NAMALWA (cell line): ENCODE data around the gene GET4.
"Not testable (repeated sequence)": the region's sequence is repeated elsewhere in the genome, so short reads cannot be mapped to it uniquely, and the experiment has no call there.

Source experiments
- DNase-seq: peaks from one replicate; pipeline ENCODE4 v3.0.0-alpha.2; 2015; ENCODE audit warnings: low spot score

GET4 gene

DNA sequence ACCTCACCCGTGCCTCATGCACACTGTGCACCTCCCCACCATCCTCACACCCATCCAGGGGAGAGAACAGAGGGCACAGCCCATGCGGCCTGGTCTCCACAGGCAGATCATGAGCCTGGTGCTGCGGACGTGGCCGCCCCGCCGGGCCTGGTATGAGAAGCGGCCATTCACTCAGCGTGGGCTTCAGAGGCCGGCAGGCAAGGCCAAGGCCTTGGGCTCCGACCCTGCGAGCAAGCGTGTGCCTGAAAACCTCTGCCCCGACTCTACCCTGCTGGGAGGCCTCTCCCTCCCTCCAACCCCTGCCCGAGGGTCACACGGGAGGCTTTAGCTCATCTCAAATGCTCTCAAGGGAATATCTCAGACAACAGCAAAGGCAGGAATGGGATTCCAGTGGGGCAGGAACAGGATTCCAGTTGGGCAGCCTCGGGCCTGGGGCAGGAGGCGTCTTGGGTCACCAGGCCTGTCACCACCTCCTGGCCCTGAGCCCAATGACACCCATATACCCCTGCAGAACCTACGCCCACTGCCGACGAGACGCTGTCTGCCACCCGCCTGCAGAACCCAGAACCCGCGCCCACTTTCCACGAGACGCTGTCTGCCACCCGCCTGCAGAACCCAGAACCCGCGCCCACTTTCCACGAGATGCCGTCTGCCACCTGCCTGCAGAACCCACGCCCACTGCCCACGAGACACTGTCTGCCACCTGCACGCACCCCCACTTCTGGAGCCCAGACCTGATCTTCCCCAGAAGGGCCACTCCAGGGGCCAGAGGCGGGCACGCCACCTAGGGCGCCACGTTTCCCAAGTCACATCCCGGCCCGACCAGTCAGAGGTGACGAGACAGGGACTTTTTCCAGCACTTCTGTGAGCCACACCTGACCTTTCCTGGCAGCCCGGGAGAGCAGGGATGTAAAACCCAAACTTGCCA lies 39.2 kb downstream of the GET4 start:
- DNase-seq, result no peak

DNA sequence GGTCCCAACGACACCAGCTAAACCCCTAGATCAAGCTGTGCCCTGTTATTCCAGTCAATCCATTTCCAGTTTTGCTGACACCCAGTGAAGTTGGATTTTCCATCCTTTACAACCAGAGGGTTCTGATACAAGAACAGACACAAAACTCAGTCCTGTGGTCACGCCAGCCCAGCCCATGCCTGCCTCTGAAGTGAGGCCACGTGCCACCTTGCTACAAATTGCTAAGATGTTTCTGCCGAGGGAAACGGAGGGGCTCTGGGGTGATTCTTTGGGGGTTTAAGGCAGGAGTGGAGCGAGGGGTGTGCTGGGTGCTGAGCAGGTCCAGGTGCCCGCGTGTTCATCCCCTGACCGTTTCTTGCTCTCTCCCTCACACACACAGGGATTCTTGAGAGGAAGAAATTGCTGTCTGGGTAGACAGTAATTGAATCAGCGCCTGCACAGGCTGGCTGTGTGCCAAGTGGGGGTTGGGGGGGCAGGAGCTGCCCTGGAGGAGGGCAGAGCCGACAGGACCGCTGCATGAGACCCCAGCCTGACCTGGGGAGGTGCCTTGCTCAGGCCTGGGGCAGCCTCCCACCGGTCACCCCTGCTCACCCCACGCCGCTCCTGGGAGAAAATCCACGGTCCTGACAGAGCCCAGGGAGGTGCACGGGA lies 40.1 kb downstream of the GET4 start:
- no peak for DNase-seq

DNA sequence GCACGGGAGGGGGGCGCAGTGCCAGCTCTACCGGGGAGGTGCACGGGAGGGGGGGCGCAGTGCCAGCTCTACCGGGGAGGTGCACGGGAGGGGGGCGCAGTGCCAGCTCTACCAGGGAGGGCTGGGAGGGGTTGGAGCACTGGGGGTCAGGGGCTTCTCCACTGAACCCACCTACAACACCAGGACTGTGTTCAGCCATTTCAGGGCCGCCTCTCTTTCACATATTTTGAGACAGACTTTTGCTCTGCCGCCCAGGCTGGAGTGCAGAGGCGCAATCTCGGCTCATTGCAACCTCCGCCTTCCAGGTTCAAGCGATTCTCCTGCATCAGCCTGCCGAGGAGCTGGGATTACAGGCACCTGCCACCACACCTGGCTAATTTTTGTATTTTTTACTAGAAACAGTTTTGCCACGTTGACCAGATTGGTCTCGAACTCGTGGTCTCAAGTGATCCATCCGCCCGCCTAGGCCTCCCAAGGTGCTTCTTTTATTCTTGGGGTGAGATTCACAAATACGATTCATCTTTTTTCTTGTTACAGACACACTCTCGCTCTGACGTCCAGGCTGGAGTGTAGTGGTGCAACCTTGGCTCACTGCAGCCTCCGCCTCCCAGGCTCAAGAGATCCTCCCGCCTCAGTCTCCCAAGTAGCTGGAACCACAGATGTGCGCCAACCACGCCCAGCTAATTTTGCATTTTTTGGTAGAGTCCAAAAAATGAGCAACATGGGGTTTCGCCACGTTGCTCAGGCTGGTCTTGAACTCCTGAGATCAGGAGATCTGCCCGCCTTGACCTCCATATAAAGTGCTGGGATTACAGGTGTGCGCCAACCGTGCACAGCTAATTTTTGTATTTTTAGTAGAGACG lies 41.1 kb downstream of the GET4 start:
- DNase-seq, result no peak

DNA sequence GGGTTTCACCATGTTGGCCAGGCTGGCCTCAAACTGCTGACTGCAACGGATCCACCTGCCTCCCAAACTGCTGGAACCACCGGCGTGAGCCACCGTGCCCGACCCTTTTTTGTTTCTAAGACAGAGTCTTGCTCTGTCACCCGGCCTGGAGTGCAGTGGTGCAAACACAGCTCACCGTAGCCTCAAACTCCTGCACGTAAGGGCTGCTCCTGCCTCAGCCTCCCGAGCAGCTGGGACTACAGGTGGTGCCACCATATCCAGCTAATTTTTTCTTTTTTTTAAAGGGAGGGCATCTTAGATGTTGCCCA lies 41.7 kb downstream of the GET4 start:
- no peak for DNase-seq

DNA sequence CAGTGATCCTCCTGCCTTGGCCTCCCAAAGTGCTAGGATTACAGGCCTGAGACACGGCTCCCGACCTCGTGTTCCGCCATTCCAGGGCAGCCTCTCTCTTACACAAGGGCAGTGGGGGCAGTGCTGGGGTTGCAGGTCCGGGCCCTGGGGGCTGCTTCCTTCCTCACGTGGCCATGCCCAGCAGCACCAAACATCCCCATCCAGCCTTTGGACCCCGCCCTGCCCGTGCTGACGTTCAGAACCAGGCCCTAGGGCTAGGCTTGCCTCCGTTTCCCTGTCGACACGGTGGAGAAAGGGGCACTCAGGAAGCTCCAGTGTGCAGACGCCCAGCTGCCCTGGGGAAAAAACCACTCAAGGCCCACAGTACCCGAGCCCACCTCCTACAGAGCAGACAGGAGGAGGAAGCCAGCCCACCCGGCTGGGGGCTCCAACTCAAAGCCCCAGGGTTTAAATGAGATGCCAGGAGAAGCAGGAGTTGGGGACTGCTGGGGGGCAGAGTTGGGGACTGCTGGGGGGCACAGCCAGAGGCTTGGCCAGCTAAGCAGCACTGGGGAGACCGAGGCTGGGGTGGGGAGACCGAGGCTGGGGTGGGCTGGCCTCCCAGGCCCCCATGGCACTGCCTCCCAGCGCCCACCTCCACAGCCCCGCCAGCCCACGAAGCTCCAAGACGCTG lies 42.2 kb downstream of the GET4 start:
- no peak for DNase-seq

DNA sequence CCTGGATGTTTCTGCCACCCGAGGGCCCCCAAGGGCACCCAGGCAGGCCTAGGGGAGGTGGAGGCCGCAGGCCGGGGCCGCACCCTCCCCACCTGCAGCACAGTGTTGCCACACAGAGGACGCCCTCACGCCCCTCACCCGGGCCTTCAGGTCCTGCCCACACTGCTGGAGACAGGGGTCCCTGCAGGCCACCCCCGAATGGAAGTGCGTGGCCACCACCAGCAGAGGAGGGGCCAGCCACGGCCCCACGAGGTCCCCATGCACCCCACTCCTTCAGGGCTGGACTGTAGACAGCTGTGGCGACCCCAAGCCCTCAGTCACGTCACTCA lies 42.7 kb downstream of the GET4 start:
- no peak for DNase-seq

DNA sequence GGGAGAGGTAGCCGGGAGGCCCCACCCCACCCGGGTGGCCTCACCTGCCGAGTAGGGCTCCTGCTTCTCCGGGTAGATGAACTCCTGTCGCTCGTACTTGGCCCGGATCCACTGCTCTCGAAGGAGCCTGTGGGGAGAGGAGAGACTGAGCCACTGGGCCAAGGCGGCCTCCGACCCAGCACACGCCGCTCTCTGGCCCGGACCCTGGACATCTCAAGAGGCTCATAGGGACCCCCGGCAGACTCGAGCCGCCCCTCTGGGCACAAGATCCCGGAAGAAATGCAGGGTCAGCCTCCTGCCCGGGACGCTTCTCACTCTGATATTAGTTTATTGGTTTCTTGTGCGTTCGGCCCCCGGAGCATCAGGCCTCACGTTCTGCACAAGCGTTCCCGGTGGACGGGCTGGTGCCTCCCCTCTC lies 43.6 kb downstream of the GET4 start:
- DNase-seq, result no peak

DNA sequence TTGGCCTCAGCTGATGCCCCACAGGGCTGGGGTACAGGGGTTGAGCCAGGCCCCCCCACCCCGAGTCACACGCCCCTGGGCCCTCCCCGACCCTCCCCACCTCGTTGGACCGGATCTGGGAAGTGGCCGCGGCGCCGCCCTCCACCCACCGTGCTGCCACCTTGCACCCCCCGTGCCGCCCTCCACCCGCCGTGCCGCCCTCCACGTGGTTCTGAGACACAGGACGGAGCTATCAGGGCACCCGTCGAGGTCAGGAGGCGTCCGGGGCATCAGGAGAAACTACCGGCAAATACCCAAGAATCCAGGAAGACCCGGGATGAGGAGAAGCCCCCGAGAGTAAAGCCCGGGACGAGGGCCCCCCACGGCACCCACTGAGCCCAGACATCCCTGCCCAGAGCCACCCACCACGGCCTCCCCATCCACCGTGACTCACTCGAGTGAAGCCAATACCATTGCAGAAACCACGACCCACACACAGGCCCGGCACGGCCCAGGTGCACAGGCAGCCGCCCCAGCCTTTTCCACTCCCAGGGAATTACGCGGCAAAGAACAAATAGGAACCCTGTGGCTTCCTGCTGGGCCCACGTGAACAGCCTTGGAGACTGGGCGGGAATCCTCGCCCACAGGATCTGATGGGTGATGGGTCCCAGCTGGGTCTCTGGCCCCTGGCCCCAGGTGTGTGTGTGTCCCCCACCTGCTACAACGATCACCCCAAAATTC lies 44.2 kb downstream of the GET4 start:
- no peak for DNase-seq

DNA sequence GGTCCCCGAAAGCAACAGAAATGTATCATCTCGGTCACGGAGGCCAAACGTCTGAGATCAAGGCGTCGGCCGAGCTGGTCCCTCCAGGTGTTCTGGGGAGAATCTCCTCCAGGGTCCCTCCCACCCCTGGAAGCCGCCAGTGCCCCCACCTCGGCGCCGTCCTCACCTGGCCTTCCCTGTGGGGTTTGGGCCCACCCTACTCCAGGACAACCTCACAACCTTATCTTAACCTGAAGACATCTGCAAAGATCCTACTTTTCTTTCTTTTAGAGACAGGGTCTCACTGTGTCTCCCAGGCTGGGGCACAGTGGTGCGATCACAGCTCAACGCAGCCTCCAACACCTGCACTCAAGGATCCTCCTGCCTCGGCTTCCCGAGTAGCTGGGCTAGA lies 44.7 kb downstream of the GET4 start:
- DNase-seq, result no peak

DNA sequence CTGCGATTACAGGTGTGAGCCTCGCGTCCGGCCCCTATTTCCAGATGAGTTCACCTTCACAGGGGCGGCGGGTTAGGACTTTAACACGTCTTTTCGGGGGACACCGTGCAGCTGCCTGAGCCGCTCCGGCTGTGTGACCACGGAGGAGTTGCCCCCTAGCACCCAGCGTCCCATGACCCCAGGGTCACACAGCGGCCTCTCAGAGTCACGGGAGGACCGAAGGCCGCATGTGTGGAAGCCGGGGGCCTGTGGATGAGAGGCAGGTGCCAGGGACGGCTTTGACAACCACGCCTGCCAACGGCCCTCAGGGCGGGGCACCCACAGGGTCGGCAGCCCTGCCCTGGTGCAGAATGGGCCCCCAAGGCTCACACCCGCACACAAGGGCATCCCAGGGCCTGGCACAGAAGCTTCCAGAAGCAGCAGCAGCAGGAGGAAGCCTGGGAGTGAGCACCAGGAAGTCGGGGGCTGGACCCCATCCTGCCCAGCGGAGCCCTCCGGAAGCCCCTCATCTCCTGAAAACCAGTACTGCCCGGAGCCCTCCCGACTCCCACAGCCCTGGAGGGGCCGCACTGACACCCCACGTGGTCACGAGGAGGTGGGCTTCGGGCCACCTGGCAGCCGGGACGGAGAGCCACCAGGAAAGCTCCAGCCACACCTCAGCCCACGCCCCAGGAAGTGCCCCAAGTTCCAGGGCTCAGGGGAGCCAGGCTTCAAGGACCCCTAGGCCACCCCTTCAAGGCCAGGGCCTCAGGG lies 45.4 kb downstream of the GET4 start:
- DNase-seq, result no peak

DNA sequence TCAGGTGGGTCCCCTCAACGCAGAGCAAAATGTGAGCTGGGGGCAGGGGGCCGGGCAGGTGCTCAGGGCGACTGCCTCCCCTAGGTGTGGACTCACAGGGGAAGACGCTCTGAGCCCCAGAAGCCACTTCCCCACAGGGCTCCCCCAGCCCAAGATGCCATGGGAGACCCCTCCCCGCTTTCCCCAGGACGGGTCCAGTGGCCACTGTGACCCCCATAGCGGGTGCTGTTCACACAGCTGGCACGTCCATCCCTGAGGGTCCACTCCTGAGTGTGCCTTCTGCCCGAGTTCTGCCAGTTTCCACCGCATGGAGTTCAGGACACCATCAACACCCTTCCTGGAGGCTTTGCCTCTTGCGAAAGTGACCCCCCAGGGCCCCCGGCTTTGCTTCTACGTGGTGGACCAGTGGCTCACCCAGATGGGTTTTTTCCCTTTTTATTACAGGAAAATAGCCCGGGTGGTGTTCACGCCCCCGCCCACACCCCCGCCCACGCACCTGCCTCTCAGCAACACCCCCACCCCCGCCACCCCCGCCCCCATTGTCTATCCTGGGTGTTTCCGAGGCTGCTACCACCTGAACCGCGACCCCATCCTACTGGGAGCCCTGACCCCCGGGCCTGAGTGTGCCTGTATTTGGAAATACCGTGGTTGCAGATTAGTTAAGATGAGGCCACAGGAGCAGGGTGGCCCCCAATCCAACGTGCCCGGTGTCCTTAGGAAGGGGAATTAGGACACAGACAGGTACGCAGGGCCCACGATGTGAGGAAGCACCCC lies 46.2 kb downstream of the GET4 start:
- no peak for DNase-seq

DNA sequence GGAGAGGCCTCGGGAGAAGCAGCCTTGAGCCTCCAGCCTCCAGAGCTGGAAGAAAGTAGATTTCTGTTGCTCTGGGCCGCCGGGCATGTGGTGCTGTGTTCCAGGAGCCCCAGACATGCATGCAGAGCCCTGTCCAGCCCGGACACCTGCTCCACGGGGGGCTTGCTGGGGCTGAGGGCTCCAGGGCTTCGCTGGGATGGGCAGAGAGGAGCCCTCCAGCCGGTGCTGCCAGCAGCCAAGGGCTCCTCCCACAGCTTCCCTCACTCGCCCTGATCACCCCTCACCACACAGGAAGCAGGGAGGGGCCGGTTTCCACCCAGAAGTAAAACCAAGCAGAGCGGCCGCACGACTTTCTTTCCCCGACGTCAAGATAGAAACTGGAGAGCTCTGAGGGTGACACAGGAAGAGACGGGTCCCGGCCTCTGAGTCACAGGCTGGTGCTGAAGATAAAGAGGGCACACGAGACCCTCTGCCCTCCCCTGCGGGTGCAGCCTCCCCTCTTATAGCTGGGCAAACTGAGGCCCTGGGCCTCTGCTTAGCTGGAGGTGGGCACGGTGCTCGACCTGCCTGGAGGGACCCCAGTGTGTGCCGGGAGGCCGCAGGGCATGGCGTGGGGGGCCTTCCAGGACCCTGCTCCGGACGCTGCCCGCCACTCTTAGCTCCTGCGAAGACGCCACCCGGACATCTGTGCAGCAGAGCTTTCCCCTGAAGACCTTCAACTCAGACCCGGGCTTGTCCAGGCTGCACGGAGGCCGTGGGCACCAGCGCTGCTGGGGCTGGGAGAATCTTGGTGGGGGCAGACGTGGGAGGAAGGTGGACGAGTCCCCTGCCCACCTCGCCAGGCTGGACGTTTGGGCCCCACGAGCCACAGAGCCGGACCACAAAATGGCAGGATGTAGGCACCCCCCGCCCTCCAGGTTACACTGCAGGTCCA lies 47.0 kb downstream of the GET4 start:
- peak; percentile 89 for DNase-seq

DNA sequence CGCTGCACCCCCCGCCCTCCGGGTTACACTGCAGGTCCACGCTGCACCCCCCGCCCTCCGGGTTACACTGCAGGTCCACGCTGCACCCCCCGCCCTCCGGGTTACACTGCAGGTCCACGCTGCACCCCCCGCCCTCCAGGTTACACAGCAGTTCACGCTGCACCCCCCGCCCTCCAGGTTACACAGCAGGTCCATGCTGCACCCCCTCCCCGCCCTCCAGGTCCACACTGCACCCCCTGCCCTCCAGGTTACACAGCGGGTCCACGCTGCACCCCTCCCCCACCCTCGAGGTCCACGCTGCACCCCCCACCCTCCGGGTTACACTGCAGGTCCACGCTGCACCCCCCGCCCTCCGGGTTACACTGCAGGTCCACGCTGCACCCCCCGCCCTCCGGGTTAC lies 47.7 kb downstream of the GET4 start:
- not testable (repeated sequence) for DNase-seq

DNA sequence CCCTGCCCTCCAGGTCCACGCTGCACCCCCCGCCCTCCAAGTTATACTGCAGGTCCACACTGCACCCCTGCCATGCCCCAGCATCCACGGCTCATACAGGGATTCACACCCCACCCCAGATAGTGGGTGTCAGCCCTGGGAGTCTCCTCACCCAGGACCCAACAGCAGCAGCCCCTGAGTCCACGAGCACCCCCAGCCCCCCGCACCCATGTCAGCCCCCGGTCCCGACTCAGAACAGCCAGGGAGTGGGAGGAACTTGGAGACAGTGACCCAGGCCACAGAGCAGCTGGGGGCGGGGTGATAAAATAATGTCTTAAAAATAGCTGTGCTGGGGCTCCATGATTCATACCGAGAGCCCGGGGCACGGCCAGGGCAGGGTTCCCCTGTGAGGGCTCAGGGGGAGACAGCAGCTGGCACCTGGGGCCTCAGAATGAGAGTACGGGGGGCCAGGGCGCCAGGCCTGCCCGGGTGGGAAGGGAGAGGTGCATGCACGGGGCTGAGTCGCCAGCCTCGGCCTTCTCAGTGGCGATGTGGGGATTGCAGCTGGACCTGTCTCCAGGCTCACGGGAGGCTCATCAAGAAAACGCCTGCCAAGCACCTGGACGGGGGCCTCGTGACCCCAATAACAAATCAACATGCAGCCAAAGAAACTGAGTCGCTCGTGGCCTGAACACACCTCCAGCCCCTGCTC lies 48.3 kb downstream of the GET4 start:
- DNase-seq, result peak; percentile 61

DNA sequence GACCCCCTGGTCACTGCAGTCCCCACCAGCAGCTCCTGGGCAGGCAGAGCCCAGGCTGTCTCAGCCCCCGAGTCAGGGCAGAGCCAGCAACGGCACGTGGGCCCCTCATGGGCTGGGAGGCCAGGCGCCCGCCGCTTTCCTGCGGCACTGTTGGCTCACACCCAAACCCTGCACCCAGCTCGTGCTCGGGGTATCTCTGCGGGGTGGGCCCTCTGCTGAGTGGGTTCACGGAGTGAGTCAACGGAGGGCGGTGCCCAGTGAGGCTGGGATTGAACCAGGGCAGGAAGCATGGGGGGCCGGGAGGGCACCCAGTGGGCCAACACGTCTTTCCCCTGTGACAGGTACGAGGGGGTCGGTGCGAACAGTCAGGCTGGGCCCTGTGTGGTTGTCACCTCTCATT lies 49.2 kb downstream of the GET4 start:
- DNase-seq, result no peak

DNA sequence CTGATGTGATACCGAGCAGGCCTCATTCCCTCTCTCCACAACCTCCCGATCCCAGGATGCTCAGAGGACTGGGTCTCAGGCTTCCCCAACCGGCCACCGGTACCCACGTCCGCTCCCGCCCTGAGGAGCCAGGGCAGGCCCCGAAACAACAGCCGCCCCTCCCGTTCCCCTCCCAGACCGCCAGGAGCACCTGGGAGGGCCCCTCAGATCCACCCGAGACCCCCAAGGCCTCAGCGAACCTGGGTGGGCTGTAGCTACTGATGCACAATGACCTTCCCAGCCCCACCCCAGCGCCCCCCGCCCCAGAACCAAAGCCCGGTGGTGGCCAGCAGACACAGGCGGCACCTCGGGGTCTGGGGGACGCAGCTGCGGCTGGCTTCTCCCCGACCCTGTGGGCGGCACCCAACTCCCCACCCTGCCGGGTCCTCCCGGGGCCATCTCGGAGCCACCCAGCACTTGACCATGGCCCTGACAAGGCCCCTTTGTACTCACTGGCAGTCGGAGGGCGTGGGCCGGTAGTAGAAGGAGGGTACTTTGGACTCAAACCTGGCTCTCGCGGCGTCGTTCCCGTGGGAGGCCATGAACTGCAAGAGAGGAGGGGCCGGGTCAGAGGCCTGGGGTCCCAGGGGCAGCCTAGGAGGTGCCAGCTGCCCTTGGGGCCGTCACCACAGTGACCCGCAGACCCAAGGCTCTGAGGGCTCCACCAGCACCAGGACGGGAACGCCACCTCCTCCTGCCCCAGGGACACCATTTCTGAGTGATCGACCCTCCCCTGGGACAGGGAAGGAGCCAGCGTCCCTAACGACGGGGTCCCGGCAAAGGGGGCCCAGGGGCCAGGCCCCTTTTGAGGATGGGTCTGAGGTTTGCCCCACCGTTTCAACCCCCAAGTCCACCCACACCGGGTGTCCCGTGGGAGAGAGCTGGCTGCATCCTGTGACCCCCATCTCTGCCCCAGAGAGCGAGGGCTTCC lies 50.0 kb downstream of the GET4 start:
- no peak for DNase-seq

DNA sequence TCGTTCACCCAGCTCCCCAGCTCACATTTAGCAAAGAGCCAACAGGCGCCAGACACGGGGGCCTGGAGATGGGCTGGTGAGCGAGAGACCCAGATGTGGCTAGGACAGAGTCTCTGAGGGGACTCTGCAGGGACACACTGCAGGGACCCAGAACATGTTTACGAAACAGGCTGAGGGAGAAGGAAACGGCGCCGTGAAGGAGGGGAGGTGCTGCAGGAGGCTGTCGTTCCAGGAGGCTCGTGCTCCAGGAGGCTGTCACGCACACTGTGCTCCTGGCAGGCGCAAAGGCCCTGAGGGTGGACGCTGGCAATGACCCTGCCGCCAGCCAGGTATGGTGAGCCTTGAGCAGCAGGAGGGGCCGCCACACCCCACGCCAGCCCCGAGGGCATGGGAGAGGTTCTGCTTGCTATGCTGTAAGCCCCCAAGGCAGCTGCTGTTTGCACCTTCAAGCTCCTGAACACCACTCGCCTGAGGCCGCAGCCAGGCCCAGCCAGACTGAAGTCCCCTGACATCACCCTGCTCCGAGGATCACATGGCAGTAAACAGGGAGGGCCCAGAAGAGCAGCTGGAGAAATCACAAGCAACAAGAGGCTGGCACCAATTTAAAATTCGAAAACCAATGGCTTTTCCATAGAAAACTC lies 50.8 kb downstream of the GET4 start:
- no peak for DNase-seq
